ENCODE data around the gene E2F8.

DNA sequence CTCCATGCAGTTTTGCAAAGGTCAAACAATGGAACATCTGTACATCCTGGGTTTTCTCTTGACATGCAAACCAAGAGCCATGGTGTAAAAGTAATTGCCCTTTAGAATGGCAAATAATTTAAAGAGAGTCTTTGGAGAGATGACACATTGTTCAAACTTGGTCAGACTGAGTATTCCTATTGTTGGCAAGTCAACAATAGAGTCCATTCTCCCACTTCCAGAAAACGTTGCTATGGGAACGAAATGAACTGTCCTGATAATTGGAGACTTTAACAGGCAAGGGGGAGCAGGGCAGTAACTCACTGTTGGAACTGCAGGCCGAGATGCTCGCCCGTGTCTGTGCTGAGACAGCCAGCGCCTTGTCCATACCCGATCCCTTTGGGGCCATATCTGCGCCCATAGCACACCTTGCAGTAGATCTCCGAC, 52.9 kb downstream of the E2F8 start:
- TF ChIP-seq, protein P1, sequence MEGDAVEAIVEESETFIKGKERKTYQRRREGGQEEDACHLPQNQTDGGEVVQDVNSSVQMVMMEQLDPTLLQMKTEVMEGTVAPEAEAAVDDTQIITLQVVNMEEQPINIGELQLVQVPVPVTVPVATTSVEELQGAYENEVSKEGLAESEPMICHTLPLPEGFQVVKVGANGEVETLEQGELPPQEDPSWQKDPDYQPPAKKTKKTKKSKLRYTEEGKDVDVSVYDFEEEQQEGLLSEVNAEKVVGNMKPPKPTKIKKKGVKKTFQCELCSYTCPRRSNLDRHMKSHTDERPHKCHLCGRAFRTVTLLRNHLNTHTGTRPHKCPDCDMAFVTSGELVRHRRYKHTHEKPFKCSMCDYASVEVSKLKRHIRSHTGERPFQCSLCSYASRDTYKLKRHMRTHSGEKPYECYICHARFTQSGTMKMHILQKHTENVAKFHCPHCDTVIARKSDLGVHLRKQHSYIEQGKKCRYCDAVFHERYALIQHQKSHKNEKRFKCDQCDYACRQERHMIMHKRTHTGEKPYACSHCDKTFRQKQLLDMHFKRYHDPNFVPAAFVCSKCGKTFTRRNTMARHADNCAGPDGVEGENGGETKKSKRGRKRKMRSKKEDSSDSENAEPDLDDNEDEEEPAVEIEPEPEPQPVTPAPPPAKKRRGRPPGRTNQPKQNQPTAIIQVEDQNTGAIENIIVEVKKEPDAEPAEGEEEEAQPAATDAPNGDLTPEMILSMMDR (IDR thresholded peaks at IDR 0.05 in 2 of 3, conservative IDR thresholded peaks at IDR 0.05 in 1 of 3; ENCODE audit: borderline replicate concordance in 1 of 3, insufficient read depth in 1 of 3, low read depth in 2 of 3, low read length in 2 of 3): no peak
- TF ChIP-seq, protein P2, sequence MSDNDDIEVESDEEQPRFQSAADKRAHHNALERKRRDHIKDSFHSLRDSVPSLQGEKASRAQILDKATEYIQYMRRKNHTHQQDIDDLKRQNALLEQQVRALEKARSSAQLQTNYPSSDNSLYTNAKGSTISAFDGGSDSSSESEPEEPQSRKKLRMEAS (IDR thresholded peaks at IDR 0.05): no peak
- TF ChIP-seq, protein P3, sequence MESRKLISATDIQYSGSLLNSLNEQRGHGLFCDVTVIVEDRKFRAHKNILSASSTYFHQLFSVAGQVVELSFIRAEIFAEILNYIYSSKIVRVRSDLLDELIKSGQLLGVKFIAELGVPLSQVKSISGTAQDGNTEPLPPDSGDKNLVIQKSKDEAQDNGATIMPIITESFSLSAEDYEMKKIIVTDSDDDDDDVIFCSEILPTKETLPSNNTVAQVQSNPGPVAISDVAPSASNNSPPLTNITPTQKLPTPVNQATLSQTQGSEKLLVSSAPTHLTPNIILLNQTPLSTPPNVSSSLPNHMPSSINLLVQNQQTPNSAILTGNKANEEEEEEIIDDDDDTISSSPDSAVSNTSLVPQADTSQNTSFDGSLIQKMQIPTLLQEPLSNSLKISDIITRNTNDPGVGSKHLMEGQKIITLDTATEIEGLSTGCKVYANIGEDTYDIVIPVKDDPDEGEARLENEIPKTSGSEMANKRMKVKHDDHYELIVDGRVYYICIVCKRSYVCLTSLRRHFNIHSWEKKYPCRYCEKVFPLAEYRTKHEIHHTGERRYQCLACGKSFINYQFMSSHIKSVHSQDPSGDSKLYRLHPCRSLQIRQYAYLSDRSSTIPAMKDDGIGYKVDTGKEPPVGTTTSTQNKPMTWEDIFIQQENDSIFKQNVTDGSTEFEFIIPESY (IDR thresholded peaks at IDR 0.05; ENCODE audit: extremely low read depth, insufficient replicate concordance, low read length): no peak
- TF ChIP-seq JUND (IDR thresholded peaks at IDR 0.05) (no peak), EZH2 (IDR thresholded peaks at IDR 0.05) (no peak), ZFX (IDR thresholded peaks at IDR 0.05) (no peak), POLR2A (IDR thresholded peaks at IDR 0.05; ENCODE audit: borderline replicate concordance, extremely low read depth, insufficient read depth, insufficient read length) (no peak)

All from HCT116 (cell line).